ENCODE results near the gene DVL3. TPM values are rescaled to one million over a fixed set of nuclear protein-coding genes. Genes with fewer than 3 reads are reported as not detected.

Gene DVL3
- total RNA-seq, 1 donor from 2014 or later: 57.8 TPM

GRCh38 chr3:184193991-184194539, 38.9 kb downstream of the DVL3 start:
- ATAC-seq (no peak), DNase-seq (ENCODE audit: low spot score) (no peak)
- intact Hi-C loops (cut with DNase I): no loop called here

- DNase-seq (ENCODE audit: low spot score) (no peak), ATAC-seq (no peak)
- intact Hi-C loops (cut with DNase I): no loop called here
Measured at GRCh38 chr3:184196536-184196935, 41.4 kb downstream of the DVL3 start.

GRCh38 chr3:184198509-184198908, 43.3 kb downstream of the DVL3 start:
- no peak for ATAC-seq
- no peak for DNase-seq (ENCODE audit: low spot score)
- intact Hi-C loops (cut with DNase I): no loop called here

GRCh38 chr3:184200825-184201224, 45.6 kb downstream of the DVL3 start:
- ATAC-seq (no peak), DNase-seq (ENCODE audit: low spot score) (no peak)
- intact Hi-C loops (cut with DNase I): no loop called here

GRCh38 chr3:184203526-184203925, 48.3 kb downstream of the DVL3 start:
- ATAC-seq (no peak), DNase-seq (ENCODE audit: low spot score) (no peak)

GRCh38 chr3:184209146-184209923, 54.2 kb downstream of the DVL3 start:
- peak; percentile 37 for DNase-seq (ENCODE audit: low spot score)
- ATAC-seq: peak; percentile 85
- intact Hi-C loops (cut with DNase I): no loop called here

More at GRCh38 chr3:184203526-184203925, 48.3 kb downstream of the DVL3 start:
- intact Hi-C loops (cut with DNase I): no loop called here

GRCh38 chr3:184211297-184211696, 56.1 kb downstream of the DVL3 start:
- intact Hi-C loops (cut with DNase I): no loop called here
- no peak for ATAC-seq

GRCh38 chr3:184211718-184212117, 56.5 kb downstream of the DVL3 start:
- ATAC-seq (no peak), DNase-seq (ENCODE audit: low spot score) (no peak)
- intact Hi-C loops (cut with DNase I): no loop called here

More at GRCh38 chr3:184211297-184211696, 56.1 kb downstream of the DVL3 start:
- no peak for DNase-seq (ENCODE audit: low spot score)

GRCh38 chr3:184218814-184219213, 63.6 kb downstream of the DVL3 start:
- ATAC-seq: no peak
- intact Hi-C loops (cut with DNase I): no loop called here
- no peak for DNase-seq (ENCODE audit: low spot score)

GRCh38 chr3:184222521-184222920, 67.3 kb downstream of the DVL3 start:
- no peak for DNase-seq (ENCODE audit: low spot score)
- no peak for ATAC-seq
- intact Hi-C loops (cut with DNase I): no loop called here

Other genes with a start within 250 kb of the DVL3 start
- 55.8 TPM for gene ABCC5, start 137.5 kb upstream of the DVL3 start, total RNA-seq
- gene HTR3D, start 123.6 kb upstream of the DVL3 start, total RNA-seq: not detected
- gene HTR3C, start 102.3 kb upstream of the DVL3 start, total RNA-seq: not detected
- gene HTR3E, start 58.3 kb upstream of the DVL3 start, total RNA-seq: not detected
- gene EIF2B5, start 20.0 kb upstream of the DVL3 start, total RNA-seq: 30.6 TPM
- gene AP2M1, start 19.5 kb downstream of the DVL3 start, total RNA-seq: 278 TPM
- 67.4 TPM for gene ABCF3, start 30.8 kb downstream of the DVL3 start, total RNA-seq
- gene VWA5B2, start 74.2 kb downstream of the DVL3 start, total RNA-seq: 0.53 TPM
- 16.7 TPM for gene ALG3, start 93.6 kb downstream of the DVL3 start, total RNA-seq
- 1.3 TPM for gene EEF1AKMT4, start 94.3 kb downstream of the DVL3 start, total RNA-seq
- gene CAMK2N2, start 106.2 kb downstream of the DVL3 start, total RNA-seq: 0.53 TPM
- gene ECE2, start 120.6 kb downstream of the DVL3 start, total RNA-seq: not detected
- gene PSMD2, start 143.9 kb downstream of the DVL3 start, total RNA-seq: 122 TPM
- gene EIF4G1, start 159.2 kb downstream of the DVL3 start, total RNA-seq: 248 TPM
- gene FAM131A, start 182.2 kb downstream of the DVL3 start, total RNA-seq: 22.6 TPM
- gene CLCN2, start 206.2 kb downstream of the DVL3 start, total RNA-seq: 24.5 TPM
- 57.8 TPM for gene POLR2H, start 206.3 kb downstream of the DVL3 start, total RNA-seq
- gene THPO, start 222.8 kb downstream of the DVL3 start, total RNA-seq: 1.2 TPM
- 27.0 TPM for gene CHRD, start 224.7 kb downstream of the DVL3 start, total RNA-seq